Measurements from ENCODE around the gene UQCC2. TPM values are rescaled to one million over a fixed set of nuclear protein-coding genes. Genes with fewer than 3 reads are reported as not detected.

The UQCC2 gene
- total and polyA plus RNA-seq, 2 experiments from 2014 or later, result 31.7 to 138 TPM

DNA sequence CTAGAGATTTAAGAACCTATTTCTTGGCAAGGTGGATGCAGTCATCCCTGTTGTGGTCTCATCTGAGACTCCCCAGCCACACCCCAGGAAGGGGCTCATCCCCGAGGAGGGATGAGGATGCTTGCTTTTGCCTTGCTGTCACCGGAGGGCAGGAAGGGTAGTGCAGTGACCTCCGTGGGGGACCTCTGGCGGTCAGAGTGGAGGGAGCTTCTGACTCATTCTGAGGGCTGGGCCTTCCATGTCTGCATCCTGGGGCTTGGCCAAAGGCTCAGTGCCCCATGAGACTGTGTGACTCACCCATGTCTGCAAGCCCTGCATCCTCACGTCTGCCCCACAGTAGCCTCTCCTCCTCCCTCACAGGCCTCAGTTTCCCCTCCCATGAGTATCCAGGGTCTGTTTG lies 38.7 kb downstream of the UQCC2 start:
- in situ Hi-C loops (cut with MboI), result no loop called here
- Histone ChIP-seq H4K20me1 (ENCODE audit: insufficient read depth) (no peaks in the 10 kb centered on the region), H3K27ac (no peak overlapping the region), H2AFZ (no peak overlapping the region), H3K4me2 (ENCODE audit: unreplicated experiment) (peak overlapping the region; percentile 58), H3K36me3 (ENCODE audit: low read depth) (no peaks in the 10 kb centered on the region; the same call in 1 of the 2 replicates), H3K9ac (no peak overlapping the region), H3K27me3 (replicated peaks; ENCODE audit: insufficient read depth) (no peaks in the 10 kb centered on the region), H3K9me2 (ENCODE audit: insufficient read depth) (no peaks in the 10 kb centered on the region), H3K4me3 (no peak overlapping the region), H3K9me3 (ENCODE audit: low read depth) (no peaks in the 10 kb centered on the region), H3F3A (ENCODE audit: insufficient read depth) (peaks cover 20% of the 10 kb centered on the region; the same call in 1 of the 2 replicates), H3K4me1 (ENCODE audit: insufficient read depth) (peaks cover 38% of the 10 kb centered on the region), H3K79me2 (ENCODE audit: insufficient read depth) (no peaks in the 10 kb centered on the region)
- TF ChIP-seq EZH2phosphoT487 (IDR thresholded peaks at IDR 0.05; ENCODE audit: insufficient read depth, low read depth) (no peak), EZH2 (IDR thresholded peaks at IDR 0.05; ENCODE audit: insufficient read depth, poor library complexity, severe bottlenecking) (no peak)
- peak; percentile 99 for DNase-seq
- 1 to 2% methylated on average over 5 of the region's 5 CpGs for WGBS, 2 experiments (ENCODE audit: low coverage in 1 of 2, low lambda C conversion rate in 2 of 2, missing lambda C conversion rate in 2 of 2)

DNA sequence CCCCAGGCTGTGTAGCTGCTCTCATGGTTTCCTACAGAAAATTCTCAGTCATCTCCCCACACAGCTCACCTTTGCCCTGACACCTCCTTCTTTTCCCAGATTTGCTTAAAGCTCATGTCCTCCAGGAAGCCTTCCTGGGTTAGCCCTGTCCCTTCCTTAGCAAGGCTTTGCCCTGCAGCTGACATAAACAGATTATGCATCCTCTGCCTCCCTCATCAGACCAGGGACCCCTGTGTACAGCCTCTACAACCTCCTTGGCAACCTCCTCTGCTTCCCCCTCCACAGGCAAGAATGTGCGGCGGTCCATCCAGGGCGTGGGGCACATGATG lies 39.8 kb downstream of the UQCC2 start:
- Histone ChIP-seq H3K27me3 (replicated peaks; ENCODE audit: insufficient read depth) (no peaks in the 10 kb centered on the region), H2AFZ (no peak overlapping the region), H3K4me1 (ENCODE audit: insufficient read depth) (peaks cover 28% of the 10 kb centered on the region), H3K4me2 (ENCODE audit: unreplicated experiment) (no peak overlapping the region), H3K9me2 (ENCODE audit: insufficient read depth) (no peaks in the 10 kb centered on the region), H3K79me2 (ENCODE audit: insufficient read depth) (no peaks in the 10 kb centered on the region), H3K36me3 (ENCODE audit: low read depth) (no peaks in the 10 kb centered on the region; the same call in 1 of the 2 replicates), H4K20me1 (ENCODE audit: insufficient read depth) (no peaks in the 10 kb centered on the region), H3K9me3 (ENCODE audit: low read depth) (no peaks in the 10 kb centered on the region), H3K4me3 (no peak overlapping the region), H3F3A (ENCODE audit: insufficient read depth) (peaks cover 14% of the 10 kb centered on the region; the same call in 1 of the 2 replicates), H3K9ac (no peak overlapping the region), H3K27ac (no peak overlapping the region)
- peak; percentile 14 for DNase-seq
- 92 to 96% methylated on average over 3 of the region's 3 CpGs for WGBS, 2 experiments (ENCODE audit: low coverage in 1 of 2, low lambda C conversion rate in 2 of 2, missing lambda C conversion rate in 2 of 2)
- in situ Hi-C loops (cut with MboI), result no loop called here
- no peak for TF ChIP-seq EZH2 (IDR thresholded peaks at IDR 0.05; ENCODE audit: insufficient read depth, poor library complexity, severe bottlenecking)

DNA sequence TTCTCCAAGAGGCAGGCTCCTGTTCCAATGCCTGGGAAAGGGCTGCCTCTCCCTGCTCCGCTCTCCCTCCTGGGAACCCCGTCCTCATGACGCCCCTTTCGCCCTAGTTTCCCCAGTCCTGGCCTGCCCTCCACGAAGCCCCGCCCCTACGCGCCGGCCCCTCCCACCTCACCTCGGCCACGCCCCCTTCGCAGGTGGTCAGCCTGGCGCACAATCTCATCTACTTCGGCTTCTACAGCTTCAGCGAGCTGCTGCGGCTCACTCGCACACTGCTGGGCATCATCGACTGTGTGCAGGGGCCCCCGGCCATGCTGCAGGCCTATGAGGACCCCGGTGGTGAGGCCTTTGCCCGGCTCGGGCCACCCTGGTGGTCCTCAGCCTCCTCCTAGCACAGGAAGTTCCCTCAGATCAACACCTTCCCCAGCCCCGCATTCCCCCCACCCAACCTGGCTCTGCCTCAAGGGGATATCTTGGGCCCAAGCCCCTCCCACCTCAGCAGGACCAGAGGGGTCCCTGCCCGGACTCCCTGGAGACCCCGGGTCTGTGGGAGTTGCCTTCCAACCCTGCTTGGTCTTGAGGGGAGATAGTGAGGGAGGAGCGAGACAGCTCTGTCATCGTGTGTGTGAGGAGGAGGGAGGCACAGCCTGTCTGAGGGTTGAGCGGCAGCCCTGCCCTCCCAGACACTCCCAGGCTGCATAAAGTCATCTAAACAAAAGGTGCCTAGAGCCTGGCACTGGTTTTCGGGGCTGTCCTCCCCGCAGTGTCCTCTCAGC lies 40.3 kb downstream of the UQCC2 start:
- in situ Hi-C loops (cut with MboI), result no loop called here
- H3K79me2 ChIP-seq (ENCODE audit: insufficient read depth), result no peaks in the 10 kb centered on the region
- no peaks in the 10 kb centered on the region for H3K9me3 ChIP-seq (ENCODE audit: low read depth)
- H2AFZ ChIP-seq, result no peak overlapping the region
- H3F3A ChIP-seq (ENCODE audit: insufficient read depth), result peaks cover 9% of the 10 kb centered on the region; the same call in 1 of the 2 replicates
- DNase-seq, result no peak
- TF ChIP-seq EZH2 (IDR thresholded peaks at IDR 0.05; ENCODE audit: insufficient read depth, poor library complexity, severe bottlenecking) (no peak), EZH2phosphoT487 (IDR thresholded peaks at IDR 0.05; ENCODE audit: insufficient read depth, low read depth) (no peak)
- H3K4me2 ChIP-seq (ENCODE audit: unreplicated experiment), result no peak overlapping the region
- H4K20me1 ChIP-seq (ENCODE audit: insufficient read depth), result no peaks in the 10 kb centered on the region
- WGBS, 2 experiments (ENCODE audit: low coverage in 1 of 2, low lambda C conversion rate in 2 of 2, missing lambda C conversion rate in 2 of 2), result 75 to 84% methylated on average over 19 to 30 of the region's 30 CpGs
- no peak overlapping the region for H3K27ac ChIP-seq
- H3K9me2 ChIP-seq (ENCODE audit: insufficient read depth), result no peaks in the 10 kb centered on the region
- no peak overlapping the region for H3K4me3 ChIP-seq
- no peak overlapping the region for H3K9ac ChIP-seq
- H3K36me3 ChIP-seq (ENCODE audit: low read depth), result no peaks in the 10 kb centered on the region; the same call in 1 of the 2 replicates
- H3K27me3 ChIP-seq (replicated peaks; ENCODE audit: insufficient read depth), result no peaks in the 10 kb centered on the region
- H3K4me1 ChIP-seq (ENCODE audit: insufficient read depth), result peaks cover 24% of the 10 kb centered on the region

GRCh38 chr6:33670086-33670660 lies 41.3 kb downstream of the UQCC2 start:
- no peaks in the 10 kb centered on the region for H3K79me2 ChIP-seq (ENCODE audit: insufficient read depth)
- H3K9me3 ChIP-seq (ENCODE audit: low read depth), result no peaks in the 10 kb centered on the region

More at GRCh38 chr6:33670086-33670660, 41.3 kb downstream of the UQCC2 start:
- no peak for DNase-seq
- in situ Hi-C loops (cut with MboI), result no loop called here
- Histone ChIP-seq H3K4me1 (ENCODE audit: insufficient read depth) (peaks cover 18% of the 10 kb centered on the region), H3F3A (ENCODE audit: insufficient read depth) (peaks cover 5% of the 10 kb centered on the region; the same call in 1 of the 2 replicates), H3K9ac (no peak overlapping the region), H3K36me3 (ENCODE audit: low read depth) (no peaks in the 10 kb centered on the region; the same call in 1 of the 2 replicates), H2AFZ (no peak overlapping the region), H3K4me2 (ENCODE audit: unreplicated experiment) (no peak overlapping the region), H3K9me2 (ENCODE audit: insufficient read depth) (no peaks in the 10 kb centered on the region), H3K4me3 (no peak overlapping the region), H3K27ac (no peak overlapping the region), H3K27me3 (replicated peaks; ENCODE audit: insufficient read depth) (no peaks in the 10 kb centered on the region), H4K20me1 (ENCODE audit: insufficient read depth) (no peaks in the 10 kb centered on the region)
- 95 to 96% methylated on average over 17 to 21 of the region's 21 CpGs for WGBS, 2 experiments (ENCODE audit: low coverage in 1 of 2, low lambda C conversion rate in 2 of 2, missing lambda C conversion rate in 2 of 2)
- TF ChIP-seq EZH2phosphoT487 (IDR thresholded peaks at IDR 0.05; ENCODE audit: insufficient read depth, low read depth) (no peak), EZH2 (IDR thresholded peaks at IDR 0.05; ENCODE audit: insufficient read depth, poor library complexity, severe bottlenecking) (no peak)

All from GM23248 (cell line).